Ovary (tissue), 9 donors: ENCODE results near the gene LIPC. TPM values are rescaled to one million over a fixed set of nuclear protein-coding genes. Genes with fewer than 3 reads are reported as not detected.

Experiments
- DNase-seq, 5 donors: peaks; one replicate each; pipeline ENCODE4 v3.0.0-alpha.2; 2019 to 2020
- H3K27ac ChIP-seq, 2 donors: fragments of 200-600 bp; one replicate each; pipeline versions ENCODE4 v1.5.1 to v1.8.0; 2019 to 2022
- H3K27me3 ChIP-seq: fragments of 200-600 bp; one replicate; pipeline ENCODE4 v1.8.0; 2022
- H3K36me3 ChIP-seq: fragments of 200-600 bp; sonication (generic); one replicate; pipeline ENCODE4 v1.5.1; 2019
- H3K4me1 ChIP-seq: one replicate; pipeline ENCODE4 v1.8.1; 2013; ENCODE audit warnings: mild to moderate bottlenecking, moderate library complexity; ENCODE audit not compliant: insufficient read depth
- H3K4me3 ChIP-seq: fragments of 200-600 bp; sonication (generic); one replicate; pipeline ENCODE4 v1.5.1; 2017
- H3K9me3 ChIP-seq, 2 donors: fragments of 200-600 bp in 1 of 2; sonication (generic) in 1 of 2; one replicate each; pipeline versions ENCODE4 v1.5.1 to v1.8.1; 2013 to 2019; ENCODE audit warnings: mild to moderate bottlenecking in 1 of 2, moderate library complexity in 1 of 2
- CTCF ChIP-seq, 3 donors: fragments of 450-650 bp in 2 of 3; fragments of 200-600 bp in 1 of 3; IDR thresholded peaks; one replicate each; pipeline versions ENCODE4 v1.5.1 to v1.8.0; 2016 to 2022; ENCODE audit warnings: antibody characterized with exemption in 3 of 3, mild to moderate bottlenecking in 1 of 3
- EP300 ChIP-seq: sonication (generic); formaldehyde crosslinking; IDR thresholded peaks from one replicate; pipeline ENCODE4 v1.6.1; 2017; ENCODE audit warnings: antibody characterized with exemption
- POLR2A ChIP-seq: fragments of 450-650 bp; IDR thresholded peaks from one replicate; pipeline ENCODE4 v1.6.1; 2017; ENCODE audit warnings: antibody characterized with exemption, mild to moderate bottlenecking, moderate library complexity
- WGBS, 3 donors: extraction: QIAGEN DNeasy Blood & Tissue Kit in 1 of 3; methylation state at CpG; one replicate each; pipeline versions ENCODE4 v1.1.5 to v1.1.7; 2013 to 2017; 5-methylcytosine and 5-hydroxymethylcytosine counted together
- intact Hi-C, 4 donors: fragments of 100-400 bp; cut with DNase I; formaldehyde crosslinking; loops; one replicate each; pipeline versions ENCODE4 v1.11.0 to v1.15.1; 2022 to 2023
- polyA plus RNA-seq, 2 donors: library from polyadenylated mRNA; stranded (reverse); fragments of 200-250 nt in 1 of 2; fragments of 350-450 nt in 1 of 2; fragmentation: Illumina TruSeq in 1 of 2; extraction: RNeasy Lipid Tissue Mini Kit (QIAGEN cat#74804) in 1 of 2; gene quantifications; one replicate each; pipeline ENCODE4 v1.2.3, GENCODE V29; 2013 to 2014
- total RNA-seq, 7 donors: library from RNA; depleted of rRNA in 2 of 7; stranded (reverse); fragments of >200 nt in 2 of 7; fragmentation: NEBNext Ultra II Directional in 3 of 7; extraction: Animal tissue kit (Norgen Biotek cat#: 25700) in 3 of 7; gene quantifications; one replicate each; pipeline versions ENCODE4 v1.1.0 to v1.2.4, GENCODE V29; 2016 to 2023
- donor health status: DM: no; HTN: no; CAD: no; lungs with moderate emphysema.
- donor health status: DM: no; HTN: no; CAD: no.
- donor health status: Bipolar disorder and iron deficiency.
- donor health status: DM: yes; HTN: yes; CAD: no.
- donor health status: DM: no; HTN: no; CAD: no.
- donor health status: DM: yes; HTN: yes; CAD: no.

LIPC gene
- total and polyA plus RNA-seq, 9 donors, result 0.28 to 1.1 (median 0.72) TPM

- Histone ChIP-seq H3K4me1 (no peaks in the 10 kb centered on the region), H3K27ac (no peak overlapping the region), H3K4me3 (no peak overlapping the region), H3K27me3 (no peaks in the 10 kb centered on the region), H3K9me3 (no peaks in the 10 kb centered on the region), H3K36me3 (no peaks in the 10 kb centered on the region)
- 81 to 85% (median 83%) methylated on average over 22 of the region's 22 CpGs for WGBS, 3 donors
- intact Hi-C loops, result no loop called here
- no peak for TF ChIP-seq CTCF (IDR thresholded peaks at IDR 0.05)
- no peak for TF ChIP-seq EP300
- no peak for TF ChIP-seq POLR2A
- DNase-seq, result no peak
Measured at GRCh38 chr15:58541410-58542087, 109.8 kb downstream of the LIPC start.

DNA sequence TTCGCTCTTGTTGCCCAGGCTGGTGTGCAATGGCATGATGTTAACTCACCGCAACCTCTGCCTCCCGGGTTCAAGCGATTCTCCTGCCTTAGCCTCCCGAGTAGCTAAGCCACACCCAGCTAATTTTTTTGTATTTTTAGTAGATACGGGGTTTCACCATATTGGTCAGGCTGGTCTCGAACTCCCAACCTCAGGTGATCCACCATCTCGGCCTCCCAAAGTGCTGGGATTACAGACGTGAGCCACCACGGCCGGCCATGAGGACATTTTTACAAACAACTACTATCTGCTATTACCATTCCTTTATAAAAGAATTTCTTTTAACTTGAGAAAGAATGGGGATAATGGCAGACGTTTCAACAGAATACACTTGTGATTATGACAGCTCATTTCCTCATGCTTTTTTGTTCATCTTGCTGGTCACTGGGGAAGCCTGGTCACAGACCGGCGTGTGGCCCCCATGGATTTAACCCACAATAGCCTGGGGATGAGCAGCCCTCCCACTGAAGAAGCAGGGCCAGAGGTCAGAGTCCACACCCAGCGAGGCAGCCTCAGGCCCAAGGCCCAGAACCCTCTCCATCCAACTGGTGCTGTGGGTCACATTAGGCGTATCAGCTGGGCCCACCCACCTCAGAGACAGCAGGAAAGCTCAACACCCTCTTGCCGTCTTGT, 112.0 kb downstream of the LIPC start:
- intact Hi-C loops, result no loop called here
- no peaks in the 10 kb centered on the region for H3K36me3 ChIP-seq
- no peak overlapping the region for H3K27ac ChIP-seq
- DNase-seq, result no peak
- H3K9me3 ChIP-seq, result no peaks in the 10 kb centered on the region
- no peak for TF ChIP-seq EP300
- no peak for TF ChIP-seq POLR2A
- no peak for TF ChIP-seq CTCF (IDR thresholded peaks at IDR 0.05)
- H3K4me1 ChIP-seq, result peaks cover 1% of the 10 kb centered on the region
- no peaks in the 10 kb centered on the region for H3K27me3 ChIP-seq
- 90% methylated on average over 17 of the region's 17 CpGs for WGBS, 3 donors
- no peak overlapping the region for H3K4me3 ChIP-seq

DNA sequence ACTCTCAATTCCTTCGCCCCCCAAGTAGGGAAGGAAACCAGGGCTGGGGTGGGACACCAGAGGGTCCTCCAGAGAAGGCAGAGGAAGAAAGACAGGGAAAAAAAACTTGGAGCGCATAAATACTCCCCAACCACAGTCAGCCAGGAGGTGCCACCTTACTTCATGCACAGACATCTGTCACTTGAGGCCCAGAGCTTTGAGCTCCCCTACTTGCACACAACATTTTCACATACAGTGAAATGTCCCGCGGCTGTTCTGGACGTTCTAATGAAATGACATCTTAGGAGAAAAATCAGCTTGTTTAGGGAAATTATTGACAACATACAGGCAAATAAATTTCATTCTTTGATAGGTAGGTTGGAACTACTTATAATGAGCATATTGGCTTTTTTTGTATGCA, 113.0 kb downstream of the LIPC start:
- Histone ChIP-seq H3K4me1 (peaks cover 1% of the 10 kb centered on the region), H3K27ac (no peak overlapping the region), H3K4me3 (no peak overlapping the region), H3K9me3 (no peaks in the 10 kb centered on the region), H3K27me3 (no peaks in the 10 kb centered on the region), H3K36me3 (no peaks in the 10 kb centered on the region)
- no peak for DNase-seq
- intact Hi-C loops, result no loop called here
- WGBS, 3 donors, result 93 to 96% (median 96%) methylated on average over 5 of the region's 5 CpGs
- TF ChIP-seq CTCF (IDR thresholded peaks at IDR 0.05), result no peak
- no peak for TF ChIP-seq EP300
- no peak for TF ChIP-seq POLR2A

DNA sequence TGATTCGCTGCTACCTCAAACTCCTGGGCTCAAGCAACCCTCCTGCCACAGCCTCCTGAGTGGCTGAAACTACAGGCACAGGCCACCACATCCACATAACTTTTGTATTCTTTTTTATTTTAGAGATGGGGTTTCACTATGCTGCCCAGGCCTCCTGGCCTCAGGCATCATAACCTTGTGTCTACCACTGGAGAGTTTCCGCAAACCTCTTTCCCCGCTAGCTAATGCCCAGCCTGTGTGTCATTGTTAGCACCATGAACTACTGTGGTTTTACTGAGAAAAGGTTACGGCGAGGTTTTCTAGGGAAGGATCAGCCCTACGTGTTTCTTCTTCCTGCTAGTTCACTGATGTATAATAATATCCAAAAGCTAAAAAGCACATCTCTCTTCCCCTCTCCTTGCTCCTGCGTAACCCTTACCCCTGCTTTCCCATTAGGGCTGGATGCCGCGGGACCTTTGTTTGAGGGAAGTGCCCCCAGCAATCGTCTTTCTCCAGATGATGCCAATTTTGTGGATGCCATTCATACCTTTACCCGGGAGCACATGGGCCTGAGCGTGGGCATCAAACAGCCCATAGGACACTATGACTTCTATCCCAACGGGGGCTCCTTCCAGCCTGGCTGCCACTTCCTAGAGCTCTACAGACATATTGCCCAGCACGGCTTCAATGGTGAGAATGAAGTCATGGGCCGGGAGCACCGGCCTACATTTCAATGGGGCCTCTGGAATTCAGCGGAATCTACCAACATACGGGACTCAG, 113.7 kb downstream of the LIPC start:
- intact Hi-C loops, result no loop called here

More for the DNA sequence above, 113.7 kb downstream of the LIPC start:
- TF ChIP-seq POLR2A (no peak), CTCF (IDR thresholded peaks at IDR 0.05) (no peak), EP300 (no peak)
- Histone ChIP-seq H3K4me1 (peaks cover 1% of the 10 kb centered on the region), H3K36me3 (no peaks in the 10 kb centered on the region), H3K9me3 (no peaks in the 10 kb centered on the region), H3K27me3 (no peaks in the 10 kb centered on the region), H3K4me3 (no peak overlapping the region), H3K27ac (no peak overlapping the region)
- DNase-seq, result no peak
- WGBS, 3 donors, result 96 to 97% (median 97%) methylated on average over 18 of the region's 18 CpGs
